HepG2 (cell line): ENCODE data around the gene RBCK1. TPM values are rescaled to one million over a fixed set of nuclear protein-coding genes. Genes with fewer than 3 reads are reported as not detected.

ENCODE experiments used
- CHCHD3 ChIP-seq: sonication (generic); formaldehyde crosslinking; IDR thresholded peaks from 2 replicates; pipeline ENCODE4 v1.8.0; 2022; ENCODE audit warnings: mild to moderate bottlenecking, missing genetic modification reagents, moderate library complexity
- EP300 ChIP-seq, 3 experiments: sonication (generic) in 1 of 3; formaldehyde crosslinking in 1 of 3; IDR thresholded peaks; 2 replicates each; pipeline versions ENCODE4 v1.5.1 to v1.6.1; 2011 to 2020; ENCODE audit warnings: low read depth in 2 of 3, low read length in 2 of 3, borderline replicate concordance in 1 of 3, improper control_type of control experiment in 1 of 3, mild to moderate bottlenecking in 1 of 3, missing genetic modification reagents in 1 of 3, moderate library complexity in 1 of 3
- MXI1 ChIP-seq: IDR thresholded peaks from 3 replicates; pipeline ENCODE4 v1.6.1; 2012; ENCODE audit warnings: low read depth, low read length, inconsistent platforms, borderline replicate concordance
- NFE2 ChIP-seq: sonication (generic); formaldehyde crosslinking; IDR thresholded peaks from 2 replicates; pipeline ENCODE4 v1.4.0; 2020; ENCODE audit warnings: missing genetic modification reagents
- NFE2L2 ChIP-seq: fragments of 150-350 bp; IDR thresholded peaks from 2 replicates; pipeline ENCODE4 v1.6.1; 2014; ENCODE audit warnings: low read length
- NR2F1 ChIP-seq, 2 experiments: fragments of 450-650 bp in 1 of 2; formaldehyde crosslinking in 1 of 2; IDR thresholded peaks; 2 replicates each; pipeline versions ENCODE4 v1.5.0 to v1.6.1; 2016 to 2020; ENCODE audit warnings: mild to moderate bottlenecking in 1 of 2, missing compliant biosample characterization in 1 of 2, missing genetic modification reagents in 1 of 2, moderate library complexity in 1 of 2
- ZNF510 ChIP-seq: sonication (generic); formaldehyde crosslinking; IDR thresholded peaks from 2 replicates; pipeline ENCODE4 v1.4.0; 2020; ENCODE audit warnings: low read depth, mild to moderate bottlenecking, missing genetic modification reagents
- ZSCAN20 ChIP-seq: sonication (generic); formaldehyde crosslinking; IDR thresholded peaks from 2 replicates; pipeline ENCODE4 v1.4.0; 2020; ENCODE audit warnings: missing genetic modification reagents, mild to moderate bottlenecking, borderline replicate concordance
- polyA plus RNA-seq, 8 experiments: library from polyadenylated mRNA; depleted of rRNA in 3 of 8; stranded (reverse) in 7 of 8; unstranded in 1 of 8; fragments of >200 nt; fragmentation: Illumina TruSeq in 4 of 8; extraction: Trizol in 4 of 8; gene quantifications; 2 replicates each; pipeline versions ENCODE4 v1.2.1 to v1.2.3, GENCODE V29; 2011 to 2016; ENCODE audit warnings: low read depth in 4 of 8, missing spikeins in 1 of 8, mixed read lengths in 1 of 8; ENCODE audit not compliant: insufficient read depth in 1 of 8
- total RNA-seq, 5 experiments: library from RNA; depleted of rRNA; stranded (reverse); fragments of >200 nt; fragmentation: Illumina TruSeq; extraction: Trizol; gene quantifications; 2 replicates each; pipeline ENCODE4 v1.2.3, GENCODE V29; 2016; ENCODE audit warnings: low read depth in 1 of 5
- TF ChIP-seq, protein P1 (sequence below), 2 experiments: sonication (generic) in 1 of 2; formaldehyde crosslinking in 1 of 2; IDR thresholded peaks; 2 replicates each; pipeline versions ENCODE4 v1.6.1 to v1.9.0; 2014 to 2022; ENCODE audit warnings: antibody characterized with exemption in 1 of 2, borderline replicate concordance in 1 of 2, inconsistent platforms in 1 of 2, low read depth in 1 of 2, missing genetic modification reagents in 1 of 2
- TF ChIP-seq, protein P2 (sequence below): sonication (generic); formaldehyde crosslinking; IDR thresholded peaks from 2 replicates; pipeline ENCODE4 v1.8.1; 2023; ENCODE audit warnings: mild to moderate bottlenecking, inconsistent platforms, moderate library complexity, missing genetic modification reagents, borderline replicate concordance
- TF ChIP-seq, protein P3 (sequence below): sonication (generic); formaldehyde crosslinking; IDR thresholded peaks from 2 replicates; pipeline ENCODE4 v1.4.0; 2020; ENCODE audit warnings: mild to moderate bottlenecking, missing genetic modification reagents
- TF ChIP-seq, protein P4 (sequence below): conservative IDR thresholded peaks from 2 replicates; pipeline ENCODE4 v1.6.1; 2018; ENCODE audit warnings: missing genetic modification reagents
- TF ChIP-seq, protein P5 (sequence below): sonication (generic); formaldehyde crosslinking; IDR thresholded peaks from 2 replicates; pipeline ENCODE4 v1.5.0; 2020; ENCODE audit warnings: mild to moderate bottlenecking, missing genetic modification reagents, moderate library complexity

RBCK1 gene
- total and polyA plus RNA-seq, 2 of the 13 experiments (the other 11 are each of a cell fraction or from before 2014, with no cell fraction given), result 149 to 215 TPM

GRCh38 chr20:364905-365794 is 42.9 kb upstream of the RBCK1 start (continued):
- TF ChIP-seq NFE2L2 (peak; percentile 98), MXI1 (0 out of 3 replicates have a peak, but pooled peaks have one; percentile 45), CHCHD3 (CRISPR knock-in tag) (no peak), NR2F1 (CRISPR knock-in tag; IDR thresholded peaks at IDR 0.05) (no peak), ZSCAN20 (no peak), ZNF510 (CRISPR knock-in tag) (0 out of 2 replicates have a peak, but pooled peaks have one; percentile 43), NFE2 (peak; percentile 98), EP300 (IDR thresholded peaks at IDR 0.05; ENCODE audit: low read depth in 2 of 2, low read length in 2 of 2) (0 out of 4 replicates have a peak, but pooled peaks of 1 of the 2 experiments have one; percentile 11), EP300 (CRISPR knock-in tag; IDR thresholded peaks at IDR 0.05; ENCODE audit: borderline replicate concordance) (peak; percentile 36; the same call in 1 of the 2 replicates)
- TF ChIP-seq, protein P1, sequence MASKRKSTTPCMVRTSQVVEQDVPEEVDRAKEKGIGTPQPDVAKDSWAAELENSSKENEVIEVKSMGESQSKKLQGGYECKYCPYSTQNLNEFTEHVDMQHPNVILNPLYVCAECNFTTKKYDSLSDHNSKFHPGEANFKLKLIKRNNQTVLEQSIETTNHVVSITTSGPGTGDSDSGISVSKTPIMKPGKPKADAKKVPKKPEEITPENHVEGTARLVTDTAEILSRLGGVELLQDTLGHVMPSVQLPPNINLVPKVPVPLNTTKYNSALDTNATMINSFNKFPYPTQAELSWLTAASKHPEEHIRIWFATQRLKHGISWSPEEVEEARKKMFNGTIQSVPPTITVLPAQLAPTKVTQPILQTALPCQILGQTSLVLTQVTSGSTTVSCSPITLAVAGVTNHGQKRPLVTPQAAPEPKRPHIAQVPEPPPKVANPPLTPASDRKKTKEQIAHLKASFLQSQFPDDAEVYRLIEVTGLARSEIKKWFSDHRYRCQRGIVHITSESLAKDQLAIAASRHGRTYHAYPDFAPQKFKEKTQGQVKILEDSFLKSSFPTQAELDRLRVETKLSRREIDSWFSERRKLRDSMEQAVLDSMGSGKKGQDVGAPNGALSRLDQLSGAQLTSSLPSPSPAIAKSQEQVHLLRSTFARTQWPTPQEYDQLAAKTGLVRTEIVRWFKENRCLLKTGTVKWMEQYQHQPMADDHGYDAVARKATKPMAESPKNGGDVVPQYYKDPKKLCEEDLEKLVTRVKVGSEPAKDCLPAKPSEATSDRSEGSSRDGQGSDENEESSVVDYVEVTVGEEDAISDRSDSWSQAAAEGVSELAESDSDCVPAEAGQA (IDR thresholded peaks at IDR 0.05; ENCODE audit: low read depth), result no peak
- TF ChIP-seq, protein P1 (CRISPR knock-in tag; IDR thresholded peaks at IDR 0.05; ENCODE audit: borderline replicate concordance), result no peak
- TF ChIP-seq, protein P2, sequence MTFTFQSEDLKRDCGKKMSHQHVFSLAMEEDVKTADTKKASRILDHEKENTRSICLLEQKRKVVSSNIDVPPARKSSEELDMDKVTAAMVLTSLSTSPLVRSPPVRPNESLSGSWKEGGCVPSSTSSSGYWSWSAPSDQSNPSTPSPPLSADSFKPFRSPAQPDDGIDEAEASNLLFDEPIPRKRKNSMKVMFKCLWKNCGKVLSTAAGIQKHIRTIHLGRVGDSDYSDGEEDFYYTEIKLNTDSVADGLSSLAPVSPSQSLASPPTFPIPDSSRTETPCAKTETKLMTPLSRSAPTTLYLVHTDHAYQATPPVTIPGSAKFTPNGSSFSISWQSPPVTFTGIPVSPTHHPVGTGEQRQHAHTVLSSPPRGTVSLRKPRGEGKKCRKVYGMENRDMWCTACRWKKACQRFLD (CRISPR knock-in tag), result 0 out of 2 replicates have a peak, but pooled peaks have one; percentile 23
- TF ChIP-seq, protein P3, sequence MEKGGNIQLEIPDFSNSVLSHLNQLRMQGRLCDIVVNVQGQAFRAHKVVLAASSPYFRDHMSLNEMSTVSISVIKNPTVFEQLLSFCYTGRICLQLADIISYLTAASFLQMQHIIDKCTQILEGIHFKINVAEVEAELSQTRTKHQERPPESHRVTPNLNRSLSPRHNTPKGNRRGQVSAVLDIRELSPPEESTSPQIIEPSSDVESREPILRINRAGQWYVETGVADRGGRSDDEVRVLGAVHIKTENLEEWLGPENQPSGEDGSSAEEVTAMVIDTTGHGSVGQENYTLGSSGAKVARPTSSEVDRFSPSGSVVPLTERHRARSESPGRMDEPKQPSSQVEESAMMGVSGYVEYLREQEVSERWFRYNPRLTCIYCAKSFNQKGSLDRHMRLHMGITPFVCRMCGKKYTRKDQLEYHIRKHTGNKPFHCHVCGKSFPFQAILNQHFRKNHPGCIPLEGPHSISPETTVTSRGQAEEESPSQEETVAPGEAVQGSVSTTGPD, result no peak
- TF ChIP-seq, protein P4, sequence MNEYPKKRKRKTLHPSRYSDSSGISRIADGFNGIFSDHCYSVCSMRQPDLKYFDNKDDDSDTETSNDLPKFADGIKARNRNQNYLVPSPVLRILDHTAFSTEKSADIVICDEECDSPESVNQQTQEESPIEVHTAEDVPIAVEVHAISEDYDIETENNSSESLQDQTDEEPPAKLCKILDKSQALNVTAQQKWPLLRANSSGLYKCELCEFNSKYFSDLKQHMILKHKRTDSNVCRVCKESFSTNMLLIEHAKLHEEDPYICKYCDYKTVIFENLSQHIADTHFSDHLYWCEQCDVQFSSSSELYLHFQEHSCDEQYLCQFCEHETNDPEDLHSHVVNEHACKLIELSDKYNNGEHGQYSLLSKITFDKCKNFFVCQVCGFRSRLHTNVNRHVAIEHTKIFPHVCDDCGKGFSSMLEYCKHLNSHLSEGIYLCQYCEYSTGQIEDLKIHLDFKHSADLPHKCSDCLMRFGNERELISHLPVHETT, result no peak
- TF ChIP-seq, protein P5, sequence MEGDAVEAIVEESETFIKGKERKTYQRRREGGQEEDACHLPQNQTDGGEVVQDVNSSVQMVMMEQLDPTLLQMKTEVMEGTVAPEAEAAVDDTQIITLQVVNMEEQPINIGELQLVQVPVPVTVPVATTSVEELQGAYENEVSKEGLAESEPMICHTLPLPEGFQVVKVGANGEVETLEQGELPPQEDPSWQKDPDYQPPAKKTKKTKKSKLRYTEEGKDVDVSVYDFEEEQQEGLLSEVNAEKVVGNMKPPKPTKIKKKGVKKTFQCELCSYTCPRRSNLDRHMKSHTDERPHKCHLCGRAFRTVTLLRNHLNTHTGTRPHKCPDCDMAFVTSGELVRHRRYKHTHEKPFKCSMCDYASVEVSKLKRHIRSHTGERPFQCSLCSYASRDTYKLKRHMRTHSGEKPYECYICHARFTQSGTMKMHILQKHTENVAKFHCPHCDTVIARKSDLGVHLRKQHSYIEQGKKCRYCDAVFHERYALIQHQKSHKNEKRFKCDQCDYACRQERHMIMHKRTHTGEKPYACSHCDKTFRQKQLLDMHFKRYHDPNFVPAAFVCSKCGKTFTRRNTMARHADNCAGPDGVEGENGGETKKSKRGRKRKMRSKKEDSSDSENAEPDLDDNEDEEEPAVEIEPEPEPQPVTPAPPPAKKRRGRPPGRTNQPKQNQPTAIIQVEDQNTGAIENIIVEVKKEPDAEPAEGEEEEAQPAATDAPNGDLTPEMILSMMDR, result no peak
